UCSD-AML1 (cell line): Measurements from ENCODE around the gene PFKFB3.
A peak's percentile ranks its signal among the peaks of the same experiment; 100 is the strongest.

Experiments
- DNase-seq: peaks from one replicate; lab custom pipeline; 2025; ENCODE audit not compliant: unreplicated experiment; lab: John Stamatoyannopoulos, UW

PFKFB3 gene

GRCh38 chr10:6300106-6300783 is 97.5 kb downstream of the PFKFB3 start:
- DNase-seq: peak; percentile 37

DNA sequence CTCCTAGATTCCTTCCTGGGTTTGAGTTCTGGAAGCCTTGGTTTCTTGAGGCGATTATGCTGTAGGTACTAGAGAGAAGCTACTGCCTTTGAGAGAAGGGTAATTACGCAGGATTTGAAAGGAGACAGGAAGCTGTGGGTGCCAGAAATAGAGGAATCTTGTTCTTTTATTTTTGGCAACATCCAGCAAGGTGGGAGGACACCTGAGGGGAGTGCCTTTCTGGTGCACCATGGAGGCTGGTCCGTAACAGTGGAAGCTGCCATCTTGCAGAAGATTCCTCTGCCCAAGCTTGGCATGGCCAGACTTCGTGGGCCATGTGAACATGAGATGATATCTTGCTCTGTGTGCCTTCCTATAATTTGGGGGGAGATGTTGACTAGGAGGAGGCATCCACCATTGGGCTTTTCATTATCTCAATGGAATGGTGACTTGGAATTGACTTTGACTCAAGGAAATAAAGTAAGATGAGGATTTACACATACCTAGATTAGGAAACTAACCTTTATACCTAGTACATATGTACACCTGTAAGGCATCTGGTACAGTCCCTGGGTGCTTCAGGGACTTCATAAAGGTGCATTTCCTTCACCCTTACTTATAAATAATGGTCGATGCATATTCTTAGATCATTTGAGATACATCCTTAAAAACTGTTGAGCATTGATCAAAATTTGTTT is 98.2 kb downstream of the PFKFB3 start:
- no peak for DNase-seq

DNA sequence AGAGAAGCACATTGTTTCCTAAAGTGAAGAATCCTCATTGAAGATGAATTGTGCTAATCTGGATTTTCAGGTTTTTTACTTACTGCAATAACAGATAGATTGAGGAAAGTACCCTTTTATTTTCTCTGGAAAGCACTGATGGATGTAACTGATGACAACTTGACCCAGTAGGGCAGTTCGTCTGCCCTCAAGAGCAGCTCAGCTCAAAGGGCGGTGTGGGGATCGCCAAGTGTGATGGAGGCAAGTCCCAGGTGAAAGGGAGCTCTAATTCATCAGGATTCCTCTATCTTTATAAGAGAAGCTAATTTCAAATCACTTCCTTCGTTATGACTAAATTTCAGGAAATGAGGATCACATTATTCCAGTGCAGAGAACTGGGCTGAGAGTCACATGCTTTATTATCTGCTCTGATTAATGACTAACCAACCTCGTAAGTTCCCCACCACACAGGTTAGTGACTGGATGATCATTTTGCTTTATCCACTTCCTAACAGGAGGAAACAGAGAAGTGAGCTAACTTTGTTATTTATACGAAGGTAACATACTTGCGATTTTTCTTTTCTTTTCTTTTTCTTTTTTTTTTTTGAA is 98.8 kb downstream of the PFKFB3 start:
- DNase-seq: no peak
